OCI-LY7 (cell line): ENCODE measurements around the gene LSM11. TPM values are rescaled to one million over a fixed set of nuclear protein-coding genes. Genes with fewer than 3 reads are reported as not detected.
A peak's percentile ranks its signal among the peaks of the same experiment; 100 is the strongest.

Experiments
- BruUV-seq: library from RNA; stranded (reverse); fragments of 400-500 nt; replicated peaks from 2 replicates; lab custom pipeline; 2021; lab: Mats Ljungman, UMichigan
- CTCF ChIA-PET: fragments of 300-600 bp; sonication (Branson Sonifier 250); formaldehyde crosslinking; loops from one replicate; lab custom pipeline; 2022; ENCODE audit warnings: antibody characterized with exemption; ENCODE audit not compliant: unreplicated experiment; lab: Charles Lee
- POLR2A ChIA-PET: fragments of 300-600 bp; sonication (Branson Sonifier 250); formaldehyde crosslinking; loops from one replicate; lab custom pipeline; 2022; ENCODE audit warnings: antibody characterized with exemption; lab: Charles Lee
- DNase-seq: peaks from one replicate; pipeline ENCODE4 v3.0.0-alpha.2; 2015; ENCODE audit warnings: low spot score
- H2AFZ ChIP-seq: fragments of 200-600 bp; sonication (generic), shearing (Covaris generic); 2 replicates; pipeline ENCODE4 v1.6.1; 2014; ENCODE audit warnings: mild to moderate bottlenecking, antibody characterized with exemption, low read length, moderate library complexity
- H3K27ac ChIP-seq: fragments of 200-600 bp; sonication (generic); 2 replicates; pipeline ENCODE4 v1.5.1; 2014; ENCODE audit warnings: mixed run types, low read depth, mild to moderate bottlenecking, moderate library complexity, low read length, inconsistent platforms; ENCODE audit not compliant: poor library complexity, severe bottlenecking
- H3K36me3 ChIP-seq: fragments of 200-600 bp; sonication (generic); 2 replicates; pipeline ENCODE4 v1.6.1; 2014; ENCODE audit warnings: mild to moderate bottlenecking, antibody characterized with exemption, low read length, moderate library complexity, mixed read lengths; ENCODE audit not compliant: insufficient read depth
- H3K4me1 ChIP-seq: fragments of 200-600 bp; sonication (generic); 2 replicates; pipeline ENCODE4 v1.5.1; 2014; ENCODE audit warnings: mild to moderate bottlenecking, low read length; ENCODE audit not compliant: insufficient read depth, poor library complexity, severe bottlenecking
- H3K4me2 ChIP-seq: fragments of 200-600 bp; sonication (generic); 2 replicates; pipeline ENCODE4 v1.6.1; 2014; ENCODE audit warnings: mild to moderate bottlenecking, low read length
- H3K4me3 ChIP-seq: fragments of 200-600 bp; sonication (generic); 2 replicates; pipeline ENCODE4 v1.5.1; 2014; ENCODE audit warnings: mild to moderate bottlenecking, low read depth, low read length; ENCODE audit not compliant: poor library complexity, severe bottlenecking
- H3K79me2 ChIP-seq: fragments of 200-600 bp; sonication (generic); 2 replicates; pipeline ENCODE4 v1.6.1; 2016; ENCODE audit warnings: low read depth, mild to moderate bottlenecking, low read length, moderate library complexity, mixed read lengths; ENCODE audit not compliant: insufficient read depth
- H3K9me2 ChIP-seq: fragments of 200-600 bp; sonication (generic); 2 replicates; pipeline ENCODE4 v1.6.1; 2016; ENCODE audit warnings: mild to moderate bottlenecking, low read length, mixed read lengths; ENCODE audit not compliant: insufficient read depth
- H3K9me3 ChIP-seq: fragments of 200-600 bp; sonication (generic); 2 replicates; pipeline ENCODE4 v1.6.1; 2014; ENCODE audit warnings: mild to moderate bottlenecking, mixed run types, low read length, mixed read lengths
- H4K20me1 ChIP-seq: fragments of 200-600 bp; sonication (generic); 2 replicates; pipeline ENCODE4 v1.6.1; 2014; ENCODE audit warnings: mild to moderate bottlenecking, antibody characterized with exemption, low read length, moderate library complexity, mixed read lengths; ENCODE audit not compliant: insufficient read depth
- CTCF ChIP-seq: fragments of 200-600 bp; sonication (generic); conservative IDR thresholded peaks from 2 replicates; pipeline ENCODE4 v1.5.1; 2014; ENCODE audit warnings: mild to moderate bottlenecking, antibody characterized with exemption, low read length, moderate library complexity, mixed read lengths
- EZH2phosphoT487 ChIP-seq: fragments of 200-600 bp; sonication (generic); IDR thresholded peaks from 2 replicates; pipeline ENCODE4 v1.6.1; 2018; ENCODE audit warnings: low read depth, borderline replicate concordance, mild to moderate bottlenecking, mixed run types, antibody characterized with exemption, low read length, moderate library complexity, mixed read lengths
- intact Hi-C: fragments of 100-400 bp; cut with micrococcal nuclease; formaldehyde crosslinking; loops from one replicate; pipeline ENCODE4 v1.10.0; 2022; ENCODE audit not compliant: unreplicated experiment
- total RNA-seq, 2 experiments: library from RNA; depleted of rRNA in 1 of 2; stranded (reverse); fragments of >200 nt in 1 of 2; shearing (Covaris generic) in 1 of 2; gene quantifications; 2 replicates each; pipeline ENCODE4 v1.2.3, GENCODE V29; 2014 to 2022

The LSM11 gene
- total RNA-seq, 2 experiments from 2014 or later, result 7.5 to 10.9 TPM

- POLR2A ChIA-PET, result interaction anchor here (0.6 to 5.0 kb wide), 9 partner anchors 9 to 1388 kb away, joined by 3 to 31 read pairs (median 4); partner anchors contain the start of gene THG1L
- peaks cover 6% of the 10 kb centered on the region; the same call in 1 of the 2 replicates for H4K20me1 ChIP-seq
- H3K9me2 ChIP-seq, result no peaks in the 10 kb centered on the region
- no peaks in the 10 kb centered on the region for H3K79me2 ChIP-seq
- no peak overlapping the region for H3K4me3 ChIP-seq
- H3K36me3 ChIP-seq, result peaks cover 45% of the 10 kb centered on the region
- H3K9me3 ChIP-seq, result peaks cover 7% of the 10 kb centered on the region; the same call in 1 of the 2 replicates
- H3K4me1 ChIP-seq, result peaks cover 22% of the 10 kb centered on the region
- no peak overlapping the region for H3K4me2 ChIP-seq
- TF ChIP-seq CTCF (no peak), EZH2phosphoT487 (no peak)
- BruUV-seq, result no TSS peak
- intact Hi-C loops, result loop anchor here (5.0 kb wide), 1 partner anchor 139 kb away; no protein-coding TSS in a partner anchor
- CTCF ChIA-PET, result interaction anchor here (0.6 kb wide), 1 partner anchor 10 kb away, joined by 3 read pairs; no protein-coding TSS in a partner anchor
- DNase-seq, result no peak
- H2AFZ ChIP-seq, result no peak overlapping the region
- no peak overlapping the region for H3K27ac ChIP-seq
Observed at GRCh38 chr5:157741131-157741530, 2.4 kb upstream of the LSM11 start.

- Histone ChIP-seq H3K4me1 (peaks cover 22% of the 10 kb centered on the region), H3K36me3 (peaks cover 13% of the 10 kb centered on the region), H3K4me2 (peak overlapping the region; percentile 83), H3K27ac (no peak overlapping the region), H3K9me3 (no peaks in the 10 kb centered on the region), H4K20me1 (peaks cover 6% of the 10 kb centered on the region; the same call in 1 of the 2 replicates), H2AFZ (peak overlapping the region; percentile 71), H3K9me2 (no peaks in the 10 kb centered on the region), H3K79me2 (no peaks in the 10 kb centered on the region), H3K4me3 (peak overlapping the region; percentile 98)
- DNase-seq, result peak; percentile 71
- ChIA-PET POLR2A (interaction anchor here (0.7 to 5.0 kb wide), 5 partner anchors 10 to 471 kb away, joined by 3 to 31 read pairs (median 7); partner anchors contain the start of gene THG1L), CTCF (interaction anchor here (0.6 to 1.5 kb wide), 6 partner anchors 26 to 461 kb away, joined by 3 to 11 read pairs (median 4); no protein-coding TSS in a partner anchor)
- no TSS peak for BruUV-seq
- TF ChIP-seq EZH2phosphoT487, result no peak
- no peak for TF ChIP-seq CTCF
- intact Hi-C loops, result loop anchor here (5.0 kb wide), 1 partner anchor 142 kb away; no protein-coding TSS in a partner anchor
Observed at GRCh38 chr5:157744051-157745011, 819 bp downstream of the LSM11 start.
